Rectal smooth muscle tissue (tissue), 1 donor: ENCODE data around the gene MRPL54.

Experiments
- H3K27ac ChIP-seq: one replicate; pipeline ENCODE4 v1.7.0; 2013; ENCODE audit warnings: low read depth, low read length, inconsistent platforms
- H3K27me3 ChIP-seq: one replicate; pipeline ENCODE4 v1.7.0; 2013; ENCODE audit warnings: low read length; ENCODE audit not compliant: control insufficient read depth, insufficient read depth
- H3K36me3 ChIP-seq: one replicate; pipeline ENCODE4 v1.7.0; 2013; ENCODE audit warnings: low read length; ENCODE audit not compliant: control insufficient read depth, insufficient read depth
- H3K4me1 ChIP-seq: one replicate; pipeline ENCODE4 v1.7.0; 2013; ENCODE audit warnings: low read length; ENCODE audit not compliant: control insufficient read depth, insufficient read depth
- H3K4me3 ChIP-seq: one replicate; pipeline ENCODE4 v1.7.0; 2013; ENCODE audit warnings: low read length
- H3K9ac ChIP-seq: one replicate; pipeline ENCODE4 v1.7.0; 2013; ENCODE audit warnings: low read length

Gene MRPL54

DNA sequence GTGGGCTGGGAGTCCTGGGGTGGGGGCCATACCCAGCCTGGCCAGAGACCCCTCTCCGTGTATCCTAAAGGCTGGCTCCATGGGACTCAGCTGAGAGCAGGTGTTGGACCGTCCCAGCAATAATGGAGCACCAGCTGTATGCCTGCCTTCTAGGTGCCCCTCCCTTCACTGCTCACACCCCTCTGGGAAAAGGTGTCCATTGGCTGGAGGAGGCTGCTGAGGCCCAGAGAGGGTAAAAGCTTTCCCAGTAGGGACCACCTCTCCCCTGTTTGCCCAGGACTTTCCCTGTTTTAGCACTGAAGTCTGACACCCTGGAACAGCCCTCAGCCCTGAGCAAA is 12.9 kb downstream of the MRPL54 start:
- Histone ChIP-seq H3K4me3 (no peak overlapping the region), H3K4me1 (no peaks in the 10 kb centered on the region), H3K9ac (no peak overlapping the region), H3K27me3 (peaks cover 3% of the 10 kb centered on the region), H3K36me3 (no peaks in the 10 kb centered on the region), H3K27ac (no peak overlapping the region)

- no peaks in the 10 kb centered on the region for H3K4me1 ChIP-seq
- H3K36me3 ChIP-seq = no peaks in the 10 kb centered on the region
- H3K27me3 ChIP-seq = peaks cover 3% of the 10 kb centered on the region
- no peak overlapping the region for H3K4me3 ChIP-seq
- H3K9ac ChIP-seq = no peak overlapping the region
- H3K27ac ChIP-seq = no peak overlapping the region
Observed at GRCh38 chr19:3775831-3776230, 13.3 kb downstream of the MRPL54 start.

DNA sequence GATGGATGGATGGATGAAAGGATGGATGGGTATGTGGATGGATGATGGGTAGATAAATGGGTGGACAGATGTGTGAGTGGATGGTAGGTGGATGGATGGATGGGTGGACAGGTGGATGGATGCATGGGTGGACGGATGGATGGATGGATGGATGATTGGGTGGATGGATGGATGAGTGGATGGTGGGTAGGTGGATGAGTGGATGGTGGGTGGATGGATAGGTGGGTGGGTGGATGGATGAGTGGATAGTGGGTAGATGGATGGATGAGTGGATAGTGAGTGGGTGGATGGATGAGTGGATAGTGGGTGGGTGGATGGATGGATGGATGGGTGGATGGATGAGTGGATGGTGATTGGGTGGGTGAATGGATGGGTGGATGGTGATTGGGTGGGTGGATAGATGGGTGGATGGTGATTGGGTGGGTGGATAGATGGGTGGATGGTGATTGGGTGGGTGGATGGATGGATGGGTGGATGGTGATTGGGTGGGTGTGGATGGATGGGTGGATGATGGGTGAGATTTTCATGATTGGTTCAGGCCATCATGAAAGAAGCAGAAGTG is 14.1 kb downstream of the MRPL54 start:
- Histone ChIP-seq H3K4me1 (no peaks in the 10 kb centered on the region), H3K27me3 (peaks cover 3% of the 10 kb centered on the region), H3K27ac (no peak overlapping the region), H3K36me3 (no peaks in the 10 kb centered on the region), H3K4me3 (no peak overlapping the region), H3K9ac (no peak overlapping the region)

DNA sequence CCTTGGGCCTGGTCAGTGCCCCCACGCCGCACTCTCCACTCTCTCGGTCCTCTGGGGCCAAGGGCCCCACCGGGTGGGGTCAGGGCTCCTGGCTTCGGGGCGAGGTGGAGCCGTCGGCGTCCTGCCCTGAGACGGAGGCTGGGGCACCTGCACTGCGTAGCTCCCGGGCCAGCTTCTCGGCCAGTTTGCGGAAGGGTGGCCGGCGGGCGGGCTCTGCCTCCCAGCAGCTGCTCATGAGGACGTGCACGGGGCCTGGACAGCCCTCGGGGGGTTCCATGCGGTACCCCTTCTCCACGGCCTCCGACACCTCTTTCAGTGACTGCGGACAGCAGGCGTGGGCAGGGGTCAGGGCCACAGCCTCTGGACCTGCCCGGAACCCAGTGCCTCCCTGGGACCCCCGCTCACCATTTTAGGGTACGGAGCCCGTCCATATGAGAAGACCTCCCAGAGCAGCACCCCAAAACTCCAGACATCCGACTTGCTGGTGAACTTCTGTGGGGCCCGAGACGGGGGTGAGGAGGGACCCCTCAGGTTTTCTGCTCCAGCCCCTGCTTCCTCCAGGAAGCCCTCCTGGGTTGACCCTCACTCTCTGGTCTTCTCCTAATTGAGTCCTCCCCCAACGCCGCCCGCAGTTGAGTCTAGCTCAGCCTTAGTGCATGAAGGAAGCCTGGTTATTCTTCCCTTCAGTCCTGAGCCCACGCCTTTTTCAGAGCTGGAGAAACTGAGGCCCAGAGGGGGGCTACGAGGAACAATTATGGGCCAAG is 15.8 kb downstream of the MRPL54 start:
- Histone ChIP-seq H3K9ac (no peak overlapping the region), H3K27ac (no peak overlapping the region), H3K27me3 (no peaks in the 10 kb centered on the region), H3K4me1 (no peaks in the 10 kb centered on the region), H3K36me3 (no peaks in the 10 kb centered on the region), H3K4me3 (no peak overlapping the region)

- no peak overlapping the region for H3K9ac ChIP-seq
- H3K4me1 ChIP-seq = no peaks in the 10 kb centered on the region
- H3K4me3 ChIP-seq = no peak overlapping the region
- no peak overlapping the region for H3K27ac ChIP-seq
- no peaks in the 10 kb centered on the region for H3K27me3 ChIP-seq
- H3K36me3 ChIP-seq = no peaks in the 10 kb centered on the region
Observed at GRCh38 chr19:3778899-3779723, 16.6 kb downstream of the MRPL54 start.

DNA sequence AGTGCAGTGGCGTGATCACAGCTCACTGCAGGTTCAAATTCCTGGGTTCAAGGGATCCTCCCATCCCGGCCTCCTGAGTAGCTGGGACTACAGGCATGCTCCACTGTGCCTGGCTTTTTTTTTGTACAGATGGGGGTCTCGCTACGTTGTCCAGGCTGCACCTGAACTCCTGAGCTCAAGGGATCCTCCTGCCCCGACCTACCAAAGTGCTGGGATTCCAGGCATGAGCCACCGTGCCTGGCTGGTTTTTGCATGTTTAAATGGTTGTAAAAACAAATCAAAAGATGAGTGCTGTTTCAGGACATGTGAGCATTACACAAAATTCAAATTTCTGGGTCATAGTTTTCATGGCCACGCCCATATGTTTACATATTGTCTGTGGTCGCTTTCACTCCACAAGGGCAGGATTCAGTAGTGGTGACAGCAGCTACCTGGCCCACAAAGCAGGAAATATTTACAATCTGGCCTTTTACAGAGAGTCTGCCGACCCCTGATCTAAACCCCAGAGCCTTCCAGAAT is 18.4 kb downstream of the MRPL54 start:
- Histone ChIP-seq H3K27me3 (peaks cover 6% of the 10 kb centered on the region), H3K4me3 (no peak overlapping the region), H3K4me1 (no peaks in the 10 kb centered on the region), H3K36me3 (no peaks in the 10 kb centered on the region), H3K27ac (no peak overlapping the region), H3K9ac (no peak overlapping the region)

DNA sequence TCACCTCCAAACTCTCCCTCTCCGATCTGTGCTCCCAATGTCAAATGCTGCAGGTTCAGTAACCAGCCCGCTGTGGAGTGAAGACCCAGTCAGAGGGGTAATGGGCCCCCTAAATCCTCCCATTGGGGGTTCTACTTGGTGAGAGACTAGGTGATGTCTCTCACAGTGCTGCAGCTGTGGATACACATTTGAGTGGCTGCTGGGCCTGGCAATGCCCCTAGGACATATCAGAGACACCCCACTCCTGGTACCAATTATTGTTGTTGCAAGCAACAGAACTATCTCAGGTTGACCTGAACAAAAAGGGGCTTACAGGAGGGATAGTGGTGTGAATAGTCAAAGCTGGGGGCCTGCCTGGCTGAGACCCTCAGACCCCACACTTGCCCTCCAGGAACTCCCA is 19.1 kb downstream of the MRPL54 start:
- peaks cover 6% of the 10 kb centered on the region for H3K27me3 ChIP-seq
- H3K4me1 ChIP-seq = no peaks in the 10 kb centered on the region
- no peak overlapping the region for H3K9ac ChIP-seq
- H3K4me3 ChIP-seq = no peak overlapping the region
- H3K36me3 ChIP-seq = no peaks in the 10 kb centered on the region
- no peak overlapping the region for H3K27ac ChIP-seq

DNA sequence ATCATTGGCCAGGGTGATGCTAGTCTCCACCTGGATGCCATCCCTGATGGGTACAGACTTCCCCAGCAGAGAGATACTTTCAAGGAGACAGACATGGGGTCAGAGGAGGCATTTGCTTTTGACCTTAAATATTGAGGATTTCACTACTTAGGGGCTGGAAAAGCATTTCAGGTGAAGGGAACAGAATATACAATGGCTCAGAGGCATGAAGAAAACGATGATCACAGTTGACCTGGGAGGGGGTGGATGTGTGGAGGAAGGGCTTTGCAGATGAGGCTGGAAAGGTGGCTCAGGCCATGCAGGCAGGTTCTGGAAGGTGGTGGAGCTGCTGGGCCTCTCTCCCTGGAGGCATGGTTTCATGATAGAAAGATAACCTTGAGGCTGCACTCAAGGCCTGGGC is 19.8 kb downstream of the MRPL54 start:
- Histone ChIP-seq H3K4me3 (no peak overlapping the region), H3K27me3 (peaks cover 6% of the 10 kb centered on the region), H3K27ac (no peak overlapping the region), H3K9ac (no peak overlapping the region), H3K36me3 (no peaks in the 10 kb centered on the region), H3K4me1 (no peaks in the 10 kb centered on the region)

DNA sequence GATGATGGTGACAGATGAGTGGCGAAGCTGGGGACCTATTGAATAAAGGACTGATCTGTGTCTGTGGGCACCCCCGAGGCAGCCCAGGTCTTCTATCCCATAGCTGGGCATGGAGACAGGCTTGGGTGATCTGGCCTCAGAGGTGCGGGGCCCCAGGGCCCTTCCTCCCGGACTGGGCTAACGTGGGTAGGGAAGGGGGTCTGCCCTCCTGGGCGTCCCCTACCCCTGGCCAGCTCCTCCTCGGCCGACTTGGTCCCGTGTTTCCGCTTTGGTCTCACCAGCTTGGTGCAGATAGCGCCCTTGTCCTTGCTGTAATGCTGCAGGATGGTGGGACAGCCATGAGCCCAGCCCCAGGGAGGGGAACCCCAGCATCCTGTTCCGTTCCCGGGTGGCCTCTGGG is 20.4 kb downstream of the MRPL54 start:
- Histone ChIP-seq H3K9ac (no peak overlapping the region), H3K4me3 (no peak overlapping the region), H3K27ac (no peak overlapping the region), H3K36me3 (no peaks in the 10 kb centered on the region), H3K27me3 (peaks cover 6% of the 10 kb centered on the region), H3K4me1 (no peaks in the 10 kb centered on the region)

DNA sequence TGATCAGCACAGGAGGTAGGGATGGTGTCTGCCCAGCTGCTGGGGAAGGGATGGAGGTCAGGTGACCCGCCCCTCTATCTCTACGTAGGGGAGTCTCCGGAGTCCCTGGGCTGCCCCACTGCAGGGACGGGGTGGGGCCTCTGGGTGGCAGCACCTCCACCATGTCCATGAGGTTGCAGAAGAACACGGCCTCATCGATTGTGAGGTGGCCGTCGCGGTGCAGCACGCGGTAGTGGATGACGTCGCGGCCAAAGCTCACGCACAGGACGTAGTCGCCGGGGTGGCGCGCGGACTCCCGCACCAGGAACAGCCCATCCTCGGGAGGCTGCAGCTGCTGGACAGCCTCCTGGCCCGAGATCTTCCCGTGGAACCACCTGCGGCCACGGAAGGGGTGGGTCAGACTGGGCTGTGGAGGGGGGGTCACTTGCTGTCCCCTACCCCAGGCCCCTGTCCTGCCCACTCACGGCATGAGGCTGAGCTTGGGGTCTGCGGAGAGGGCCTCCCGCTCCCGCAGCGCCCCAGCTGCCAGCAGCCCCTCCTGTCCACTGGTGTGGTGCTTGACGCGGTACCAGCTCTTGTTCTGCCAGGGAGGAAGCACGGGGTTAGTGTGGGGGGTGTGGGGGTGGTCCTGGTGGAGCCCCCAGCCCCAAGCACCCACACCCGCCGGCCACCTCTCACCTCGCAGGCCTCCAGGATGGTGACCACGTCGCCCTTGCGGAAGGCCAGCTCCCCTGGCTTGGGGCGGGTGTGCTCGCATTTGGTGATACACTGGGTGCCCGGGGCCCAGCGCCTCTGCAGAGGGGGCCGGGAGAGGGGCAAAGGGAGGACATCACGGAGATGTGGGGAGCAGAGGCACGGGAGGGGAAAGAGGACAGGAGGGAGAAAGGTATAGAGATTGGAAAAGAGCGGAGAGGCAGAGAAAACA is 21.4 kb downstream of the MRPL54 start:
- Histone ChIP-seq H3K4me1 (no peaks in the 10 kb centered on the region), H3K9ac (no peak overlapping the region), H3K27me3 (peaks cover 6% of the 10 kb centered on the region), H3K4me3 (no peak overlapping the region), H3K36me3 (no peaks in the 10 kb centered on the region), H3K27ac (no peak overlapping the region)

GRCh38 chr19:3784607-3785450 is 22.3 kb downstream of the MRPL54 start:
- Histone ChIP-seq H3K27me3 (peaks cover 6% of the 10 kb centered on the region), H3K4me3 (peak overlapping the region; percentile 44), H3K9ac (no peak overlapping the region), H3K4me1 (no peaks in the 10 kb centered on the region), H3K27ac (no peak overlapping the region), H3K36me3 (no peaks in the 10 kb centered on the region)
